A549 (cell line): ENCODE data around the gene PXDN. TPM values are rescaled to one million over a fixed set of nuclear protein-coding genes. Genes with fewer than 3 reads are reported as not detected.

Source experiments
- ATAC-seq, 2 experiments: fragments of 200-7000 bp in 1 of 2; fragments of >200 bp in 1 of 2; cut with Nextera tagmentation in 1 of 2; cut with Tn5 transposase in 1 of 2; 3 replicates each; pipeline versions ENCODE4 v1.8.0 to v1.9.1; 2018 to 2020; ENCODE audit warnings: mild to moderate bottlenecking in 1 of 2, moderate library complexity in 1 of 2
- CTCF ChIA-PET: fragments of 300-600 bp; sonication (Branson Sonifier 250); formaldehyde crosslinking; extraction: SDS; loops from one replicate; lab custom pipeline; 2021; ENCODE audit warnings: antibody characterized with exemption, inconsistent platforms; lab: Yijun Ruan, JAX
- POLR2A ChIA-PET: fragments of 350-600 bp; formaldehyde crosslinking; extraction: SDS; loops from one replicate; lab custom pipeline; 2021; ENCODE audit warnings: antibody characterized with exemption, inconsistent platforms; lab: Yijun Ruan, JAX
- DNase-seq, 2 experiments: peaks; one replicate each; pipeline versions ENCODE4 v3.0.0 to v3.0.0-alpha.2; 2011 to 2016; ENCODE audit warnings: low read depth in 1 of 2, low spot score in 1 of 2
- FAIRE-seq: peaks from 2 replicates; lab custom pipeline; 2011; peaks lifted over from hg19 to GRCh38; lab: Jason Lieb, UNC
- H3K27ac ChIP-seq, 2 experiments: fragments of >200 bp; sonication (Bioruptor Twin); formaldehyde crosslinking; 3 replicates each; pipeline ENCODE4 v1.5.1; 2016 to 2017
- H3K4me1 ChIP-seq: fragments of >200 bp; sonication (Bioruptor Twin); formaldehyde crosslinking; 3 replicates; pipeline ENCODE4 v1.6.1; 2016
- H3K4me2 ChIP-seq: fragments of >200 bp; sonication (Bioruptor Twin); formaldehyde crosslinking; 3 replicates; pipeline ENCODE4 v1.6.1; 2016
- H3K4me3 ChIP-seq: fragments of >200 bp; sonication (Bioruptor Twin); formaldehyde crosslinking; 3 replicates; pipeline ENCODE4 v1.5.1; 2016
- H3K9me3 ChIP-seq: fragments of >200 bp; sonication (Bioruptor Twin); formaldehyde crosslinking; 3 replicates; pipeline ENCODE4 v1.6.1; 2016
- BHLHE40 ChIP-seq: IDR thresholded peaks from 2 replicates; pipeline ENCODE4 v1.6.1; 2012; ENCODE audit warnings: low read depth, low read length, inconsistent platforms
- CBX8 ChIP-seq: fragments of 200-600 bp; sonication (generic); IDR thresholded peaks from 2 replicates; pipeline ENCODE4 v1.6.1; 2016
- CEBPB ChIP-seq, 2 experiments: fragments of >200 bp in 1 of 2; sonication (Bioruptor Twin) in 1 of 2; formaldehyde crosslinking in 1 of 2; IDR thresholded peaks; 2 replicates each; pipeline ENCODE4 v1.6.1; 2012 to 2016
- EHF ChIP-seq: fragments of 250-450 bp; sonication (Bioruptor Pico); IDR thresholded peaks from 2 replicates; pipeline ENCODE4 v1.5.0; 2020; ENCODE audit warnings: mild to moderate bottlenecking
- EHMT2 ChIP-seq: fragments of 200-600 bp; sonication (generic); IDR thresholded peaks from 2 replicates; pipeline ENCODE4 v1.6.1; 2016; ENCODE audit warnings: antibody characterized with exemption, low read depth, mild to moderate bottlenecking, moderate library complexity
- FOSL2 ChIP-seq, 2 experiments: fragments of 450-650 bp in 1 of 2; fragments of >200 bp in 1 of 2; sonication (Bioruptor Twin) in 1 of 2; formaldehyde crosslinking; IDR thresholded peaks; 2 replicates each; pipeline versions ENCODE4 v1.5.0 to v1.6.1; 2016 to 2020; ENCODE audit warnings: mild to moderate bottlenecking in 1 of 2, moderate library complexity in 1 of 2
- FOXS1 ChIP-seq: fragments of 250-450 bp; sonication (Bioruptor Pico); IDR thresholded peaks from 2 replicates; pipeline ENCODE4 v1.5.0; 2020; ENCODE audit warnings: mild to moderate bottlenecking, moderate library complexity
- HDAC2 ChIP-seq: fragments of 200-600 bp; sonication (generic); IDR thresholded peaks from 2 replicates; pipeline ENCODE4 v1.6.1; 2016
- HEYL ChIP-seq: fragments of 250-450 bp; sonication (Bioruptor Pico); IDR thresholded peaks from 2 replicates; pipeline ENCODE4 v1.8.0; 2021; ENCODE audit warnings: mild to moderate bottlenecking, moderate library complexity
- HOXB13 ChIP-seq: fragments of 250-450 bp; sonication (Bioruptor Pico); IDR thresholded peaks from 2 replicates; pipeline ENCODE4 v1.5.0; 2020; ENCODE audit warnings: low read depth, mild to moderate bottlenecking, moderate library complexity
- KDM5A ChIP-seq: fragments of 200-600 bp; sonication (generic); IDR thresholded peaks from 2 replicates; pipeline ENCODE4 v1.6.1; 2016; ENCODE audit warnings: antibody characterized with exemption, mild to moderate bottlenecking
- MAFK ChIP-seq: fragments of 450-650 bp; IDR thresholded peaks from 2 replicates; pipeline ENCODE4 v1.6.1; 2014; ENCODE audit not compliant: partially characterized antibody
- MAZ ChIP-seq: fragments of 150-350 bp; IDR thresholded peaks from 2 replicates; pipeline ENCODE4 v1.6.1; 2014; ENCODE audit warnings: antibody characterized with exemption, low read depth, low read length, borderline replicate concordance
- MYC ChIP-seq: IDR thresholded peaks from 2 replicates; pipeline ENCODE4 v1.6.1; 2012; ENCODE audit warnings: mild to moderate bottlenecking, inconsistent platforms, low read length, improper control_type of control experiment, borderline replicate concordance
- NPAS2 ChIP-seq: fragments of 250-450 bp; sonication (Bioruptor Pico); IDR thresholded peaks from 2 replicates; pipeline ENCODE4 v1.8.0; 2022; ENCODE audit warnings: mild to moderate bottlenecking, moderate library complexity, borderline replicate concordance
- NR3C1 ChIP-seq: fragments of >200 bp; sonication (Bioruptor Twin); formaldehyde crosslinking; IDR thresholded peaks from 3 replicates; pipeline ENCODE4 v1.6.1; 2017
- PHF8 ChIP-seq: fragments of 200-600 bp; sonication (generic); IDR thresholded peaks from 2 replicates; pipeline ENCODE4 v1.6.1; 2016; ENCODE audit warnings: low read depth, mild to moderate bottlenecking, antibody characterized with exemption, moderate library complexity, borderline replicate concordance
- POLR2A ChIP-seq: IDR thresholded peaks from 2 replicates; pipeline ENCODE4 v1.6.1; 2012; ENCODE audit warnings: mild to moderate bottlenecking, low read length
- RAD21 ChIP-seq, 2 experiments: fragments of >200 bp in 1 of 2; sonication (Bioruptor Twin) in 1 of 2; formaldehyde crosslinking in 1 of 2; IDR thresholded peaks in 1 of 2; conservative IDR thresholded peaks in 1 of 2; 2 replicates in 1 of 2; 3 replicates in 1 of 2; pipeline ENCODE4 v1.6.1; 2012 to 2018; ENCODE audit warnings: inconsistent platforms in 1 of 2
- RCOR1 ChIP-seq: fragments of 150-350 bp; IDR thresholded peaks from 2 replicates; pipeline ENCODE4 v1.6.1; 2014; ENCODE audit warnings: antibody characterized with exemption, low read length, low read depth
- RNF2 ChIP-seq: fragments of 200-600 bp; sonication (generic); IDR thresholded peaks from 2 replicates; pipeline ENCODE4 v1.6.1; 2016; ENCODE audit warnings: low read depth, mild to moderate bottlenecking, antibody characterized with exemption, moderate library complexity, borderline replicate concordance
- SREBF2 ChIP-seq: fragments of 450-650 bp; IDR thresholded peaks from 2 replicates; pipeline ENCODE4 v1.6.1; 2014; ENCODE audit warnings: mild to moderate bottlenecking, moderate library complexity
- ZFP36 ChIP-seq: fragments of 450-650 bp; IDR thresholded peaks from 2 replicates; pipeline ENCODE4 v1.6.1; 2014; ENCODE audit warnings: borderline replicate concordance; ENCODE audit not compliant: partially characterized antibody
- ZNF302 ChIP-seq: fragments of 250-450 bp; sonication (Bioruptor Pico); IDR thresholded peaks from 2 replicates; pipeline ENCODE4 v1.9.0; 2021; ENCODE audit warnings: inconsistent platforms, mild to moderate bottlenecking, moderate library complexity
- WGBS: methylation state at CpG from one replicate; pipeline ENCODE4 v1.1.6; 2017; ENCODE audit errors: missing lambda C conversion rate; 5-methylcytosine and 5-hydroxymethylcytosine counted together
- polyA plus RNA-seq, 4 experiments: library from polyadenylated mRNA; depleted of rRNA in 3 of 4; stranded (reverse); fragments of >200 nt; fragmentation: RNase III in 1 of 4; extraction: RNeasy Plus Mini Kit Qiagen cat#74134 plus additional on column Dnase treatment in 1 of 4; gene quantifications; 2 replicates in 3 of 4; 3 replicates in 1 of 4; pipeline ENCODE4 v1.2.3, GENCODE V29; 2011 to 2017
- TF ChIP-seq, protein P1 (sequence below): fragments of 200-600 bp; sonication (generic); IDR thresholded peaks from 2 replicates; pipeline ENCODE4 v1.6.1; 2016; ENCODE audit warnings: antibody characterized with exemption, mild to moderate bottlenecking, moderate library complexity
- TF ChIP-seq, protein P2 (sequence below): fragments of 250-450 bp; sonication (Bioruptor Pico); IDR thresholded peaks from 2 replicates; pipeline ENCODE4 v1.5.0; 2021; ENCODE audit warnings: mild to moderate bottlenecking, moderate library complexity, borderline replicate concordance
- TF ChIP-seq, protein P3 (sequence below): IDR thresholded peaks from 2 replicates; pipeline ENCODE4 v1.6.1; 2012
- TF ChIP-seq, protein P4 (sequence below): IDR thresholded peaks from 2 replicates; pipeline ENCODE4 v1.6.1; 2012
- TF ChIP-seq, protein P5 (sequence below): fragments of >200 bp; sonication (Bioruptor Twin); formaldehyde crosslinking; IDR thresholded peaks from 3 replicates; pipeline ENCODE4 v1.6.1; 2016

The PXDN gene
- polyA plus RNA-seq, 2 of the 4 experiments (the other 2 are of a cell fraction) = 3.7 to 7.3 TPM

DNA sequence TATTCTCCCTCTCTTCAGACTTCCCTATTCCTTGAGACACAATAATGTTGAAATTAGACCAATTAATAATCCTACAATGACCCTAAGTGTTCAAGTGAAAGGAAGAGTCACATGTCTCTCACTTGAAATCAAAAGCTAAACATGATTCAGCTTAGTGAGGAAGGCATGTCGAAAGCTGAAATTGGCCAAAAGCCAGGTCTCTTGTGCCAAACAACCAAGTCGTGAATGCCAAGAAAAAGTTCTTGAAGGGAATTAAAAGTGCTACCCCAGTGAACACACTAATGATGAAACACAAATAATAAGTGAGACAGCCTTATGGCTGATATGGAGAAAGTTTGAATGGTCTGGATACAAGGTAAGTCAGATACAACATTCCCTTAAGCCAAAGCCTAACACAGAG is 115.4 kb downstream of the PXDN start:
- 6% methylated on average over 2 of the region's 2 CpGs for WGBS
- Histone ChIP-seq H3K9me3 (0 out of 3 replicates have a peak, but pooled peaks cover 8% of the 10 kb centered on the region), H3K4me1 (peaks cover 18% of the 10 kb centered on the region; the same call in 2 of the 3 replicates), H3K4me2 (no peak overlapping the region), H3K4me3 (no peak overlapping the region), H3K27ac (no peak overlapping the region)
- POLR2A ChIA-PET = no interaction called here
- no peak for FAIRE-seq
- ATAC-seq = no peak
- CTCF ChIA-PET = interaction anchor here (1.2 kb wide), 1 partner anchor 17 kb away, joined by 3 read pairs; no protein-coding TSS in a partner anchor
- DNase-seq = no peak
- TF ChIP-seq MYC = no peak
- no peak for TF ChIP-seq SREBF2
- no peak for TF ChIP-seq EHMT2
- TF ChIP-seq, protein P1, sequence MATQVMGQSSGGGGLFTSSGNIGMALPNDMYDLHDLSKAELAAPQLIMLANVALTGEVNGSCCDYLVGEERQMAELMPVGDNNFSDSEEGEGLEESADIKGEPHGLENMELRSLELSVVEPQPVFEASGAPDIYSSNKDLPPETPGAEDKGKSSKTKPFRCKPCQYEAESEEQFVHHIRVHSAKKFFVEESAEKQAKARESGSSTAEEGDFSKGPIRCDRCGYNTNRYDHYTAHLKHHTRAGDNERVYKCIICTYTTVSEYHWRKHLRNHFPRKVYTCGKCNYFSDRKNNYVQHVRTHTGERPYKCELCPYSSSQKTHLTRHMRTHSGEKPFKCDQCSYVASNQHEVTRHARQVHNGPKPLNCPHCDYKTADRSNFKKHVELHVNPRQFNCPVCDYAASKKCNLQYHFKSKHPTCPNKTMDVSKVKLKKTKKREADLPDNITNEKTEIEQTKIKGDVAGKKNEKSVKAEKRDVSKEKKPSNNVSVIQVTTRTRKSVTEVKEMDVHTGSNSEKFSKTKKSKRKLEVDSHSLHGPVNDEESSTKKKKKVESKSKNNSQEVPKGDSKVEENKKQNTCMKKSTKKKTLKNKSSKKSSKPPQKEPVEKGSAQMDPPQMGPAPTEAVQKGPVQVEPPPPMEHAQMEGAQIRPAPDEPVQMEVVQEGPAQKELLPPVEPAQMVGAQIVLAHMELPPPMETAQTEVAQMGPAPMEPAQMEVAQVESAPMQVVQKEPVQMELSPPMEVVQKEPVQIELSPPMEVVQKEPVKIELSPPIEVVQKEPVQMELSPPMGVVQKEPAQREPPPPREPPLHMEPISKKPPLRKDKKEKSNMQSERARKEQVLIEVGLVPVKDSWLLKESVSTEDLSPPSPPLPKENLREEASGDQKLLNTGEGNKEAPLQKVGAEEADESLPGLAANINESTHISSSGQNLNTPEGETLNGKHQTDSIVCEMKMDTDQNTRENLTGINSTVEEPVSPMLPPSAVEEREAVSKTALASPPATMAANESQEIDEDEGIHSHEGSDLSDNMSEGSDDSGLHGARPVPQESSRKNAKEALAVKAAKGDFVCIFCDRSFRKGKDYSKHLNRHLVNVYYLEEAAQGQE = no peak
- TF ChIP-seq, protein P2, sequence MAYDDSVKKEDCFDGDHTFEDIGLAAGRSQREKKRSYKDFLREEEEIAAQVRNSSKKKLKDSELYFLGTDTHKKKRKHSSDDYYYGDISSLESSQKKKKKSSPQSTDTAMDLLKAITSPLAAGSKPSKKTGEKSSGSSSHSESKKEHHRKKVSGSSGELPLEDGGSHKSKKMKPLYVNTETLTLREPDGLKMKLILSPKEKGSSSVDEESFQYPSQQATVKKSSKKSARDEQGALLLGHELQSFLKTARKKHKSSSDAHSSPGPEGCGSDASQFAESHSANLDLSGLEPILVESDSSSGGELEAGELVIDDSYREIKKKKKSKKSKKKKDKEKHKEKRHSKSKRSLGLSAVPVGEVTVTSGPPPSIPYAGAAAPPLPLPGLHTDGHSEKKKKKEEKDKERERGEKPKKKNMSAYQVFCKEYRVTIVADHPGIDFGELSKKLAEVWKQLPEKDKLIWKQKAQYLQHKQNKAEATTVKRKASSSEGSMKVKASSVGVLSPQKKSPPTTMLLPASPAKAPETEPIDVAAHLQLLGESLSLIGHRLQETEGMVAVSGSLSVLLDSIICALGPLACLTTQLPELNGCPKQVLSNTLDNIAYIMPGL (CRISPR knock-in tag) = no peak
- no peak for TF ChIP-seq BHLHE40
- TF ChIP-seq ZNF302 (CRISPR knock-in tag) = no peak
- no peak for TF ChIP-seq NR3C1
- TF ChIP-seq CEBPB (IDR thresholded peaks at IDR 0.05) = no peak
- TF ChIP-seq HOXB13 (CRISPR knock-in tag) = no peak
- TF ChIP-seq CBX8 = no peak
- no peak for TF ChIP-seq NPAS2 (CRISPR knock-in tag)
- no peak for TF ChIP-seq KDM5A
- TF ChIP-seq, protein P3, sequence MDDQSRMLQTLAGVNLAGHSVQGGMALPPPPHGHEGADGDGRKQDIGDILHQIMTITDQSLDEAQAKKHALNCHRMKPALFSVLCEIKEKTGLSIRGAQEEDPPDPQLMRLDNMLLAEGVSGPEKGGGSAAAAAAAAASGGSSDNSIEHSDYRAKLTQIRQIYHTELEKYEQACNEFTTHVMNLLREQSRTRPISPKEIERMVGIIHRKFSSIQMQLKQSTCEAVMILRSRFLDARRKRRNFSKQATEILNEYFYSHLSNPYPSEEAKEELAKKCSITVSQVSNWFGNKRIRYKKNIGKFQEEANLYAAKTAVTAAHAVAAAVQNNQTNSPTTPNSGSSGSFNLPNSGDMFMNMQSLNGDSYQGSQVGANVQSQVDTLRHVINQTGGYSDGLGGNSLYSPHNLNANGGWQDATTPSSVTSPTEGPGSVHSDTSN = no peak
- TF ChIP-seq PHF8 = no peak
- no peak for TF ChIP-seq RCOR1
- no peak for TF ChIP-seq RAD21 (conservative IDR thresholded peaks at IDR 0.05 in 1 of 2, IDR thresholded peaks at IDR 0.05 in 1 of 2)

DNA sequence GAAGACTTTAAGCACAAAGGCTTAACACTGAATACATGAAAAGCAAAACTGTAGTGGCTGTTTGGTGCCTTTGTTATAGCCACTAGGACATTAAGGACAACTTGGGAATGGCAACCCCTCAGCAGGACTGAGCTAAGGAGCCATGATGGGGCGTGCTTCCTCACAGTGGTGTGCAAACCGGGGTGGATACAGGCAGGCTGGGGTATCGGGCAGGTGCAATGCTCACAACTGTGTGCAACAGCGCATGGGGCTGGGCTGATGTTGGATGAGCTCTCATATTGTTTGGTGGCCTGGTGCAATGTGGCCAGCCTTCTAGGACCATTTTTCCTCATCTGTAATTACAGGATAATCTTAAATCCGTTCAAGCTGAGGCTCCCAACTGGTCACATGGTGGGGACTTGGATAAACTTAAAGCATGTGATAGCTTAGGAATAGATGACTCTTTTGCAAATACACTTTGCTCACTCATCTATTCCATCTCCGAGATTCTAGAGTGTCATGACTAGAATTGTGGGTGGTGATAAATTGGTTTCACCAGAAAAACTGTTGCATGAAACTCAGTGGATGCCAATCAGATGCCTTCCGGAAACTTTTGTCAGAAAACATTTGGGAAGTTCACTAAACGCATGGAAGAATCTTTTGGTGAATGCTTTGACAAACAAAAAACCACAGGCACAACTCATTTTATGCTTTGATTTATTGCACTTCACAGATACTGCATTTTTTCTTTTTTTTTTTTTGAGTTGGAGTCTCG is 116.5 kb downstream of the PXDN start:
- H3K4me3 ChIP-seq = no peak overlapping the region
- ChIA-PET POLR2A (no interaction called here), CTCF (no interaction called here)
- H3K4me2 ChIP-seq = no peak overlapping the region
- DNase-seq (no peak), ATAC-seq (no peak), FAIRE-seq (no peak)
- TF ChIP-seq HDAC2 (no peak), MAZ (no peak), NPAS2 (CRISPR knock-in tag) (no peak), EHF (CRISPR knock-in tag) (no peak), POLR2A (no peak), HEYL (CRISPR knock-in tag) (no peak), FOSL2 (IDR thresholded peaks at IDR 0.05) (no peak), FOSL2 (CRISPR knock-in tag; IDR thresholded peaks at IDR 0.05) (no peak), RNF2 (no peak), MAFK (no peak), RCOR1 (no peak), FOXS1 (no peak), HOXB13 (CRISPR knock-in tag) (no peak), MYC (no peak), ZFP36 (no peak), BHLHE40 (no peak)
- TF ChIP-seq, protein P4, sequence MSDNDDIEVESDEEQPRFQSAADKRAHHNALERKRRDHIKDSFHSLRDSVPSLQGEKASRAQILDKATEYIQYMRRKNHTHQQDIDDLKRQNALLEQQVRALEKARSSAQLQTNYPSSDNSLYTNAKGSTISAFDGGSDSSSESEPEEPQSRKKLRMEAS = no peak
- TF ChIP-seq, protein P5, sequence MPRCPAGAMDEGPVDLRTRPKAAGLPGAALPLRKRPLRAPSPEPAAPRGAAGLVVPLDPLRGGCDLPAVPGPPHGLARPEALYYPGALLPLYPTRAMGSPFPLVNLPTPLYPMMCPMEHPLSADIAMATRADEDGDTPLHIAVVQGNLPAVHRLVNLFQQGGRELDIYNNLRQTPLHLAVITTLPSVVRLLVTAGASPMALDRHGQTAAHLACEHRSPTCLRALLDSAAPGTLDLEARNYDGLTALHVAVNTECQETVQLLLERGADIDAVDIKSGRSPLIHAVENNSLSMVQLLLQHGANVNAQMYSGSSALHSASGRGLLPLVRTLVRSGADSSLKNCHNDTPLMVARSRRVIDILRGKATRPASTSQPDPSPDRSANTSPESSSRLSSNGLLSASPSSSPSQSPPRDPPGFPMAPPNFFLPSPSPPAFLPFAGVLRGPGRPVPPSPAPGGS = no peak
- H3K9me3 ChIP-seq = 0 out of 3 replicates have a peak, but pooled peaks cover 8% of the 10 kb centered on the region
- H3K27ac ChIP-seq = no peak overlapping the region
- WGBS = 54% methylated on average over 9 of the region's 9 CpGs
- H3K4me1 ChIP-seq = peaks cover 18% of the 10 kb centered on the region; the same call in 2 of the 3 replicates
